Measurements from ENCODE around the gene TMC1.
A peak's percentile ranks its signal among the peaks of the same experiment; 100 is the strongest.
"Not testable (repeated sequence)": the region's sequence is repeated elsewhere in the genome, so short reads cannot be mapped to it uniquely, and the experiment has no call there.

TMC1 gene

GRCh38 chr9:72526901-72527800, 5.7 kb downstream of the TMC1 start:
- no peak for DNase-seq

GRCh38 chr9:72527801-72528195, 6.4 kb downstream of the TMC1 start:
- no peak for DNase-seq

GRCh38 chr9:72529531-72529930, 8.1 kb downstream of the TMC1 start:
- no peak for DNase-seq

- DNase-seq = no peak
Observed at GRCh38 chr9:72533322-72533721, 11.9 kb downstream of the TMC1 start.

- no peak for DNase-seq
Observed at GRCh38 chr9:72534931-72535330, 13.5 kb downstream of the TMC1 start.

GRCh38 chr9:72537011-72537545, 15.7 kb downstream of the TMC1 start:
- DNase-seq = no peak

- DNase-seq = no peak
Observed at GRCh38 chr9:72537671-72538070, 16.3 kb downstream of the TMC1 start.

GRCh38 chr9:72538921-72539702, 17.7 kb downstream of the TMC1 start:
- DNase-seq = no peak

- no peak for DNase-seq
Observed at GRCh38 chr9:72539824-72540347, 18.5 kb downstream of the TMC1 start.

- no peak for DNase-seq
Observed at GRCh38 chr9:72540348-72540873, 19.0 kb downstream of the TMC1 start.

- DNase-seq = not testable (repeated sequence)
Observed at GRCh38 chr9:72542537-72542833, 21.1 kb downstream of the TMC1 start.

GRCh38 chr9:72542917-72543316, 21.5 kb downstream of the TMC1 start:
- no peak for DNase-seq

GRCh38 chr9:72551306-72551705, 29.9 kb downstream of the TMC1 start:
- DNase-seq = no peak

GRCh38 chr9:72552356-72552755, 30.9 kb downstream of the TMC1 start:
- no peak for DNase-seq

GRCh38 chr9:72554221-72554641, 32.8 kb downstream of the TMC1 start:
- peak in 1 of 2 experiments; percentile 75 for DNase-seq

- DNase-seq = peak; percentile 89 to 98
Observed at GRCh38 chr9:72557549-72557948, 36.1 kb downstream of the TMC1 start.

- no peak for DNase-seq
Observed at GRCh38 chr9:72560086-72560485, 38.7 kb downstream of the TMC1 start.

- DNase-seq = no peak
Observed at GRCh38 chr9:72563806-72564205, 42.4 kb downstream of the TMC1 start.

GRCh38 chr9:72564479-72565281, 43.3 kb downstream of the TMC1 start:
- DNase-seq = no peak

- no peak for DNase-seq
Observed at GRCh38 chr9:72565535-72565934, 44.1 kb downstream of the TMC1 start.

- DNase-seq = no peak
Observed at GRCh38 chr9:72574156-72574810, 52.9 kb downstream of the TMC1 start.

- DNase-seq = no peak
Observed at GRCh38 chr9:72575666-72576065, 54.3 kb downstream of the TMC1 start.

Data from SW 1271 (cell line).